Medulla oblongata (tissue), 1 donor: ENCODE measurements around the gene IL5.

Experiments
- DNase-seq: peaks from one replicate; pipeline ENCODE4 v3.0.0-alpha.2; 2015; ENCODE audit errors: extremely low spot score

IL5 gene

GRCh38 chr5:132498152-132498551, 45.2 kb downstream of the IL5 start:
- peak; percentile 60 for DNase-seq

- no peak for DNase-seq
These were observed 45.8 kb downstream of the IL5 start for GRCh38 chr5:132497488-132497997.

GRCh38 chr5:132496631-132497487, 46.5 kb downstream of the IL5 start:
- peak; percentile 75 for DNase-seq

- peak; percentile 84 for DNase-seq
These were observed 47.1 kb downstream of the IL5 start for GRCh38 chr5:132496191-132496630.

- peak; percentile 77 for DNase-seq
These were observed 47.6 kb downstream of the IL5 start for GRCh38 chr5:132495667-132496190.

- no peak for DNase-seq
These were observed 49.5 kb downstream of the IL5 start for GRCh38 chr5:132493821-132494220.

- DNase-seq, result no peak
These were observed 50.1 kb downstream of the IL5 start for GRCh38 chr5:132493241-132493640.

GRCh38 chr5:132492386-132493125, 50.8 kb downstream of the IL5 start:
- no peak for DNase-seq
